ENCODE results near the gene PCBP4.

The PCBP4 gene

GRCh38 chr3:51949121-51949520, 18.1 kb downstream of the PCBP4 start:
- DNase-seq, result no peak
- ChIA-PET CTCF (no interaction called here), POLR2A (no interaction called here)
- Histone ChIP-seq H3K27me3 (replicated peaks in 2 of 5; ENCODE audit: control insufficient read depth in 4 of 5, insufficient read depth in 5 of 5, low read length in 4 of 5) (peaks cover 0 to 6% (median 0%) of the 10 kb centered on the region in 5 experiments), H3K27ac (ENCODE audit: insufficient read depth in 1 of 2, low read depth in 1 of 2, low read length in 2 of 2, poor library complexity in 1 of 2, severe bottlenecking in 2 of 2) (no peak overlapping the region), H3K36me3 (ENCODE audit: control insufficient read depth in 4 of 4, insufficient read depth in 4 of 4, low read length in 3 of 4) (peaks cover 0 to 11% (median 0%) of the 10 kb centered on the region in 4 experiments), H3K9me3 (ENCODE audit: control extremely low read depth in 1 of 5, control insufficient read depth in 4 of 5, insufficient read depth in 2 of 5, low read depth in 1 of 5, low read length in 4 of 5) (no peaks in the 10 kb centered on the region), H3K4me3 (ENCODE audit: control insufficient read depth in 1 of 7, extremely low read depth in 1 of 7, insufficient read depth in 4 of 7, low read depth in 2 of 7, low read length in 6 of 7) (no peak overlapping the region), H3K4me1 (ENCODE audit: control extremely low read depth in 1 of 4, control insufficient read depth in 4 of 4, insufficient read depth in 4 of 4, low read length in 3 of 4) (no peaks in the 10 kb centered on the region)
- WGBS (ENCODE audit: insufficient coverage), result 100% methylated on average over 5 of the region's 5 CpGs

- peaks cover 0 to 2% (median under 1%) of the 10 kb centered on the region in 4 experiments for H3K4me1 ChIP-seq (ENCODE audit: control extremely low read depth in 1 of 4, control insufficient read depth in 4 of 4, insufficient read depth in 4 of 4, low read length in 3 of 4)
- no peaks in the 10 kb centered on the region for H3K9me3 ChIP-seq (ENCODE audit: control extremely low read depth in 1 of 5, control insufficient read depth in 4 of 5, insufficient read depth in 2 of 5, low read depth in 1 of 5, low read length in 4 of 5)
- ChIA-PET POLR2A (no interaction called here), CTCF (interaction anchor here (0.8 to 1.5 kb wide), 2 partner anchors 14 to 54 kb away, joined by 3 read pairs; no protein-coding TSS in a partner anchor)
- DNase-seq, result no peak
- H3K27ac ChIP-seq (ENCODE audit: insufficient read depth in 1 of 2, low read depth in 1 of 2, low read length in 2 of 2, poor library complexity in 1 of 2, severe bottlenecking in 2 of 2), result no peak overlapping the region
- H3K36me3 ChIP-seq (ENCODE audit: control insufficient read depth in 4 of 4, insufficient read depth in 4 of 4, low read length in 3 of 4), result peaks cover 0 to 11% (median 0%) of the 10 kb centered on the region in 4 experiments
- peaks cover 0 to 3% (median 0%) of the 10 kb centered on the region in 5 experiments for H3K27me3 ChIP-seq (replicated peaks in 2 of 5; ENCODE audit: control insufficient read depth in 4 of 5, insufficient read depth in 5 of 5, low read length in 4 of 5)
- no peak overlapping the region for H3K4me3 ChIP-seq (ENCODE audit: control insufficient read depth in 1 of 7, extremely low read depth in 1 of 7, insufficient read depth in 4 of 7, low read depth in 2 of 7, low read length in 6 of 7)
- WGBS (ENCODE audit: insufficient coverage), result 97% methylated on average over 9 of the region's 10 CpGs
These were observed 19.2 kb downstream of the PCBP4 start for GRCh38 chr3:51948016-51948580.

- WGBS (ENCODE audit: insufficient coverage), result 97% methylated on average over 9 of the region's 13 CpGs
- Histone ChIP-seq H3K4me3 (ENCODE audit: control insufficient read depth in 1 of 7, extremely low read depth in 1 of 7, insufficient read depth in 4 of 7, low read depth in 2 of 7, low read length in 6 of 7) (no peak overlapping the region), H3K27ac (ENCODE audit: insufficient read depth in 1 of 2, low read depth in 1 of 2, low read length in 2 of 2, poor library complexity in 1 of 2, severe bottlenecking in 2 of 2) (no peak overlapping the region), H3K36me3 (ENCODE audit: control insufficient read depth in 4 of 4, insufficient read depth in 4 of 4, low read length in 3 of 4) (peaks cover 0 to 11% (median 0%) of the 10 kb centered on the region in 4 experiments), H3K9me3 (ENCODE audit: control extremely low read depth in 1 of 5, control insufficient read depth in 4 of 5, insufficient read depth in 2 of 5, low read depth in 1 of 5, low read length in 4 of 5) (no peaks in the 10 kb centered on the region), H3K4me1 (ENCODE audit: control extremely low read depth in 1 of 4, control insufficient read depth in 4 of 4, insufficient read depth in 4 of 4, low read length in 3 of 4) (peaks cover 0 to 10% (median 8%) of the 10 kb centered on the region in 4 experiments), H3K27me3 (replicated peaks in 2 of 5; ENCODE audit: control insufficient read depth in 4 of 5, insufficient read depth in 5 of 5, low read length in 4 of 5) (peaks cover 0 to 2% (median 0%) of the 10 kb centered on the region in 5 experiments)
- POLR2A ChIA-PET, result no interaction called here
- CTCF ChIA-PET, result interaction anchor here (0.8 to 1.5 kb wide), 3 partner anchors 15 to 55 kb away, joined by 3 to 4 read pairs (median 3); partner anchors contain the start of gene ABHD14B
- DNase-seq, result no peak
These were observed 19.9 kb downstream of the PCBP4 start for GRCh38 chr3:51947215-51947900.

GRCh38 chr3:51946796-51947195, 20.5 kb downstream of the PCBP4 start:
- Histone ChIP-seq H3K4me3 (ENCODE audit: control insufficient read depth in 1 of 7, extremely low read depth in 1 of 7, insufficient read depth in 4 of 7, low read depth in 2 of 7, low read length in 6 of 7) (no peak overlapping the region), H3K36me3 (ENCODE audit: control insufficient read depth in 4 of 4, insufficient read depth in 4 of 4, low read length in 3 of 4) (peaks cover 0 to 11% (median 0%) of the 10 kb centered on the region in 4 experiments), H3K4me1 (ENCODE audit: control extremely low read depth in 1 of 4, control insufficient read depth in 4 of 4, insufficient read depth in 4 of 4, low read length in 3 of 4) (peaks cover 0 to 12% (median 10%) of the 10 kb centered on the region in 4 experiments), H3K27me3 (replicated peaks in 2 of 5; ENCODE audit: control insufficient read depth in 4 of 5, insufficient read depth in 5 of 5, low read length in 4 of 5) (no peaks in the 10 kb centered on the region), H3K27ac (ENCODE audit: insufficient read depth in 1 of 2, low read depth in 1 of 2, low read length in 2 of 2, poor library complexity in 1 of 2, severe bottlenecking in 2 of 2) (no peak overlapping the region), H3K9me3 (ENCODE audit: control extremely low read depth in 1 of 5, control insufficient read depth in 4 of 5, insufficient read depth in 2 of 5, low read depth in 1 of 5, low read length in 4 of 5) (no peaks in the 10 kb centered on the region)
- ChIA-PET CTCF (interaction anchor here (0.9 to 2.0 kb wide), 3 partner anchors 27 to 55 kb away, joined by 3 to 5 read pairs (median 4); partner anchors contain the start of genes ABHD14B and RPL29), POLR2A (no interaction called here)
- no peak for DNase-seq
- 93% methylated on average over 2 of the region's 4 CpGs for WGBS (ENCODE audit: insufficient coverage)

GRCh38 chr3:51945926-51946705, 21.1 kb downstream of the PCBP4 start:
- Histone ChIP-seq H3K4me3 (ENCODE audit: control insufficient read depth in 1 of 7, extremely low read depth in 1 of 7, insufficient read depth in 4 of 7, low read depth in 2 of 7, low read length in 6 of 7) (no peak overlapping the region), H3K27me3 (replicated peaks in 2 of 5; ENCODE audit: control insufficient read depth in 4 of 5, insufficient read depth in 5 of 5, low read length in 4 of 5) (no peaks in the 10 kb centered on the region), H3K9me3 (ENCODE audit: control extremely low read depth in 1 of 5, control insufficient read depth in 4 of 5, insufficient read depth in 2 of 5, low read depth in 1 of 5, low read length in 4 of 5) (no peaks in the 10 kb centered on the region), H3K36me3 (ENCODE audit: control insufficient read depth in 4 of 4, insufficient read depth in 4 of 4, low read length in 3 of 4) (peaks cover 0 to 11% (median 0%) of the 10 kb centered on the region in 4 experiments), H3K27ac (ENCODE audit: insufficient read depth in 1 of 2, low read depth in 1 of 2, low read length in 2 of 2, poor library complexity in 1 of 2, severe bottlenecking in 2 of 2) (no peak overlapping the region), H3K4me1 (ENCODE audit: control extremely low read depth in 1 of 4, control insufficient read depth in 4 of 4, insufficient read depth in 4 of 4, low read length in 3 of 4) (peaks cover 0 to 18% (median 14%) of the 10 kb centered on the region in 4 experiments)
- ChIA-PET CTCF (interaction anchor here (0.9 to 2.0 kb wide), 6 partner anchors 23 to 55 kb away, joined by 3 to 6 read pairs (median 4); partner anchors contain the start of genes ABHD14B and RPL29), POLR2A (no interaction called here)
- 98% methylated on average over 14 of the region's 14 CpGs for WGBS (ENCODE audit: insufficient coverage)
- DNase-seq, result no peak

- no peaks in the 10 kb centered on the region for H3K27me3 ChIP-seq (replicated peaks in 2 of 5; ENCODE audit: control insufficient read depth in 4 of 5, insufficient read depth in 5 of 5, low read length in 4 of 5)
- no peak overlapping the region for H3K4me3 ChIP-seq (ENCODE audit: control insufficient read depth in 1 of 7, extremely low read depth in 1 of 7, insufficient read depth in 4 of 7, low read depth in 2 of 7, low read length in 6 of 7)
- no peaks in the 10 kb centered on the region for H3K9me3 ChIP-seq (ENCODE audit: control extremely low read depth in 1 of 5, control insufficient read depth in 4 of 5, insufficient read depth in 2 of 5, low read depth in 1 of 5, low read length in 4 of 5)
- DNase-seq, result no peak
- CTCF ChIA-PET, result interaction anchor here (1.1 to 3.4 kb wide), 7 partner anchors 9 to 56 kb away, joined by 3 to 27 read pairs (median 4); partner anchors contain the start of genes ABHD14B, GPR62 and RPL29
- POLR2A ChIA-PET, result no interaction called here
- peaks cover 0 to 11% (median 2%) of the 10 kb centered on the region in 4 experiments for H3K36me3 ChIP-seq (ENCODE audit: control insufficient read depth in 4 of 4, insufficient read depth in 4 of 4, low read length in 3 of 4)
- H3K27ac ChIP-seq (ENCODE audit: insufficient read depth in 1 of 2, low read depth in 1 of 2, low read length in 2 of 2, poor library complexity in 1 of 2, severe bottlenecking in 2 of 2), result no peak overlapping the region
- H3K4me1 ChIP-seq (ENCODE audit: control extremely low read depth in 1 of 4, control insufficient read depth in 4 of 4, insufficient read depth in 4 of 4, low read length in 3 of 4), result peaks cover 0 to 26% (median 21%) of the 10 kb centered on the region in 4 experiments
- 97% methylated on average over 18 of the region's 18 CpGs for WGBS (ENCODE audit: insufficient coverage)
These were observed 22.0 kb downstream of the PCBP4 start for GRCh38 chr3:51945031-51945840.
